Activated naive CD4-positive, alpha-beta T cell treated with anti-CD3 and anti-CD28 coated beads, Interleukin-2, amount 50 U/mL, for 72 hours (primary cell): ENCODE results near the gene MON2. TPM values are rescaled to one million over a fixed set of nuclear protein-coding genes. Genes with fewer than 3 reads are reported as not detected.
"Not testable (repeated sequence)": the region's sequence is repeated elsewhere in the genome, so short reads cannot be mapped to it uniquely, and the experiment has no call there.

Source experiments
- ATAC-seq, 2 donors: fragments of 150-1000 bp; cut with Tn5 transposase; 2 replicates each; pipeline ENCODE4 v1.10.0; 2021; ENCODE audit warnings: mild to moderate bottlenecking in 2 of 2, moderate library complexity in 2 of 2
- DNase-seq, 2 donors: peaks; one replicate each; pipeline ENCODE4 v3.0.0; 2021 to 2022; ENCODE audit warnings: low spot score in 2 of 2
- H3K27ac Mint-ChIP-seq, 2 donors: one replicate each; pipeline ENCODE4 v1.8.0; 2022; ENCODE audit warnings: mild to moderate bottlenecking in 2 of 2, mixed read lengths in 2 of 2
- H3K36me3 Mint-ChIP-seq, 2 donors: one replicate each; pipeline ENCODE4 v1.8.0; 2022; ENCODE audit warnings: mixed read lengths in 2 of 2
- H3K9me3 Mint-ChIP-seq, 2 donors: one replicate each; pipeline ENCODE4 v1.8.0; 2022; ENCODE audit warnings: mixed read lengths in 2 of 2
- total RNA-seq, 2 donors: library from RNA; stranded (reverse); gene quantifications; one replicate each; pipeline ENCODE4 v1.2.3, GENCODE V29; 2022

MON2 gene
- total RNA-seq, 2 donors from 2014 or later, result 39.7 to 40.3 TPM

GRCh38 chr12:62466018-62466593 lies 520 bp upstream of the MON2 start:
- DNase-seq (peak in 1 of 2 donors; percentile 20), ATAC-seq (peak; percentile 28 to 34)
- Mint-ChIP-seq H3K27ac (peak overlapping the region; percentile 96 to 99), H3K9me3 (peaks cover 8 to 9% of the 10 kb centered on the region in 2 donors), H3K36me3 (peaks cover 14 to 30% of the 10 kb centered on the region in 2 donors)

GRCh38 chr12:62468397-62468796 lies 1.8 kb downstream of the MON2 start:
- H3K9me3 Mint-ChIP-seq, result peaks cover 4% of the 10 kb centered on the region in 2 donors
- no peak for ATAC-seq

GRCh38 chr12:62468935-62469334 lies 2.3 kb downstream of the MON2 start:
- H3K36me3 Mint-ChIP-seq, result peaks cover 8 to 21% of the 10 kb centered on the region in 2 donors
- no peaks in the 10 kb centered on the region for H3K9me3 Mint-ChIP-seq
- ATAC-seq (no peak), DNase-seq (no peak)
- H3K27ac Mint-ChIP-seq, result no peak overlapping the region

More at GRCh38 chr12:62468397-62468796, 1.8 kb downstream of the MON2 start:
- Mint-ChIP-seq H3K36me3 (peaks cover 13 to 25% of the 10 kb centered on the region in 2 donors), H3K27ac (no peak overlapping the region)
- DNase-seq, result no peak

- Mint-ChIP-seq H3K36me3 (peaks cover 6 to 21% of the 10 kb centered on the region in 2 donors), H3K9me3 (no peaks in the 10 kb centered on the region), H3K27ac (no peak overlapping the region)
- DNase-seq (no peak), ATAC-seq (no peak)
Observed at GRCh38 chr12:62469704-62470103, 3.1 kb downstream of the MON2 start.

GRCh38 chr12:62471734-62472133 lies 5.1 kb downstream of the MON2 start:
- Mint-ChIP-seq H3K27ac (no peak overlapping the region), H3K36me3 (peaks cover 6 to 11% of the 10 kb centered on the region in 2 donors), H3K9me3 (no peaks in the 10 kb centered on the region)
- ATAC-seq, result no peak
- DNase-seq, result no peak

- H3K9me3 Mint-ChIP-seq, result no peaks in the 10 kb centered on the region
Observed at GRCh38 chr12:62472472-62472871, 5.8 kb downstream of the MON2 start.

GRCh38 chr12:62481843-62482540 lies 15.4 kb downstream of the MON2 start:
- no peak for DNase-seq
- Mint-ChIP-seq H3K27ac (no peak overlapping the region), H3K36me3 (peaks cover 0 to 22% of the 10 kb centered on the region in 2 donors), H3K9me3 (no peaks in the 10 kb centered on the region)
- ATAC-seq, result no peak

More at GRCh38 chr12:62472472-62472871, 5.8 kb downstream of the MON2 start:
- H3K27ac Mint-ChIP-seq, result no peak overlapping the region
- ATAC-seq (no peak), DNase-seq (no peak)
- peaks cover 3 to 5% of the 10 kb centered on the region in 2 donors for H3K36me3 Mint-ChIP-seq

GRCh38 chr12:62482769-62483168 lies 16.1 kb downstream of the MON2 start:
- DNase-seq (no peak), ATAC-seq (no peak)
- no peak overlapping the region for H3K27ac Mint-ChIP-seq
- H3K9me3 Mint-ChIP-seq, result no peaks in the 10 kb centered on the region
- peaks cover 0 to 18% of the 10 kb centered on the region in 2 donors for H3K36me3 Mint-ChIP-seq

GRCh38 chr12:62484233-62484632 lies 17.6 kb downstream of the MON2 start:
- no peaks in the 10 kb centered on the region for H3K9me3 Mint-ChIP-seq
- no peak overlapping the region for H3K27ac Mint-ChIP-seq
- ATAC-seq (no peak), DNase-seq (no peak)
- peaks cover 0 to 15% of the 10 kb centered on the region in 2 donors for H3K36me3 Mint-ChIP-seq

GRCh38 chr12:62505786-62506185 lies 39.2 kb downstream of the MON2 start:
- Mint-ChIP-seq H3K9me3 (peaks cover 0 to 6% of the 10 kb centered on the region in 2 donors), H3K27ac (no peak overlapping the region)

GRCh38 chr12:62512901-62513300 lies 46.3 kb downstream of the MON2 start:
- no peak for DNase-seq
- Mint-ChIP-seq H3K36me3 (peaks cover 52 to 63% of the 10 kb centered on the region in 2 donors), H3K27ac (no peak overlapping the region), H3K9me3 (peaks cover 11 to 28% of the 10 kb centered on the region in 2 donors)
- ATAC-seq, result no peak

More at GRCh38 chr12:62505786-62506185, 39.2 kb downstream of the MON2 start:
- H3K36me3 Mint-ChIP-seq, result peaks cover 32 to 37% of the 10 kb centered on the region in 2 donors
- ATAC-seq (no peak), DNase-seq (no peak)

- peaks cover 11 to 28% of the 10 kb centered on the region in 2 donors for H3K9me3 Mint-ChIP-seq
- not testable (repeated sequence) for DNase-seq, ATAC-seq, H3K27ac Mint-ChIP-seq
- peaks cover 45 to 57% of the 10 kb centered on the region in 2 donors for H3K36me3 Mint-ChIP-seq
Observed at GRCh38 chr12:62514080-62514479, 47.5 kb downstream of the MON2 start.

- no peak overlapping the region for H3K27ac Mint-ChIP-seq
- DNase-seq, result no peak
- H3K9me3 Mint-ChIP-seq, result peaks cover 7 to 12% of the 10 kb centered on the region in 2 donors
- H3K36me3 Mint-ChIP-seq, result peaks cover 28 to 29% of the 10 kb centered on the region in 2 donors
- no peak for ATAC-seq
Observed at GRCh38 chr12:62516927-62517326, 50.3 kb downstream of the MON2 start.

- H3K9me3 Mint-ChIP-seq, result peaks cover 5 to 10% of the 10 kb centered on the region in 2 donors
- H3K27ac Mint-ChIP-seq, result no peak overlapping the region
- DNase-seq (no peak), ATAC-seq (no peak)
- H3K36me3 Mint-ChIP-seq, result peaks cover 20 to 22% of the 10 kb centered on the region in 2 donors
Observed at GRCh38 chr12:62517887-62518286, 51.3 kb downstream of the MON2 start.

- no peak overlapping the region for H3K27ac Mint-ChIP-seq
- H3K36me3 Mint-ChIP-seq, result peaks cover 13 to 14% of the 10 kb centered on the region in 2 donors
- peaks cover 3 to 8% of the 10 kb centered on the region in 2 donors for H3K9me3 Mint-ChIP-seq
- DNase-seq (no peak), ATAC-seq (no peak)
Observed at GRCh38 chr12:62519043-62519442, 52.4 kb downstream of the MON2 start.

- ATAC-seq (no peak), DNase-seq (no peak)
- peaks cover 0 to under 1% of the 10 kb centered on the region in 2 donors for H3K36me3 Mint-ChIP-seq
- no peak overlapping the region for H3K27ac Mint-ChIP-seq
- no peaks in the 10 kb centered on the region for H3K9me3 Mint-ChIP-seq
Observed at GRCh38 chr12:62520361-62520760, 53.7 kb downstream of the MON2 start.

- DNase-seq (no peak), ATAC-seq (peak; percentile 52 to 84)
- Mint-ChIP-seq H3K36me3 (no peaks in the 10 kb centered on the region), H3K27ac (peak overlapping the region in 1 of 2 donors; percentile 56), H3K9me3 (no peaks in the 10 kb centered on the region)
Observed at GRCh38 chr12:62522984-62523383, 56.4 kb downstream of the MON2 start.
